Measurements from ENCODE around the gene CACNA1I. TPM values are rescaled to one million over a fixed set of nuclear protein-coding genes. Genes with fewer than 3 reads are reported as not detected.

Gene CACNA1I
- total RNA-seq, 4 donors from 2014 or later = under 0.01 to 0.15 TPM; not detected in 2

DNA sequence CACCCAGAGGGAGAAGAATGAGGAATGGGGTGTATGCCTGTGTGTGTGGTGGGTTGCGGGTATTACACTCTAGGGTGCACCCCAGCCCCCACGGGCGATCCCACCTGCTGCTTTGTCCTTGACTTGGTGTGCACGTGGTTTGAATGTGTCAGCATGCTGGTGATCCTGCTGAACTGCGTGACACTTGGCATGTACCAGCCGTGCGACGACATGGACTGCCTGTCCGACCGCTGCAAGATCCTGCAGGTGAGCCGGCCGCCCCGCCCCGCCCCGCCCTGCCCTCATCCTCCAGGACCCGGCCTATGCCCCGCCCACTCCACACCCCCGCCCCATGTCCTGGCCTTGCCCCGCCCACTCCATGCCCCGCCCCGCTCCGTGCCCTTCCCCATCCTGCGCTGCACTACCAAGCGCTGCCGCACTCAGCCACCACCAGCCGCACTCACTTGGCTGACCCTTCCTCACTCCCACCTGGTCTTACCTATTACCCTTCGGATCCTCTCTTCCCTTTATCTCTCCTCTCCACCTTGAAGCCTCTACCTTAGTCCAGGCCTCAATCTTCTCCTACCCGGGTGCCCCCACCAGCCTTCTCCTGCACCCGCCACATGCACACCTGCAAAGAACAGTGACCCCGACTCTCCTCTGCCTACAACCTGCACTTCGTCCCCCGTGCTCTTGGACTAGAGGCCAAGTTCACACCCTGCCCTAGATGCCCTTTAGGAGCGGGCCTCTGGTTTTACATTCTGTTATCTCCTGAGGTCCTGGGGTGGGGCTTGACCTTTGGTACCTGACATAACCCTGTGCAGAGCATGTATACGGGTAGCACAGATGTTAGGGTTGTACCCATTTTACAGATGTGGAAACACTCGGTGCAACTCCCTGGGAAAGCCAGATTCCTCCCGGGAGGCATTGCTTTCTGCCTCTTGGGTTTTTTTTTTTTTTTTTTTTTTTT is 27.7 kb downstream of the CACNA1I start:
- DNase-seq = no peak
- peaks cover 0 to 10% of the 10 kb centered on the region in 2 donors for H3K27me3 ChIP-seq
- no peaks in the 10 kb centered on the region for H3K4me1 ChIP-seq
- no peak for TF ChIP-seq CTCF (IDR thresholded peaks at IDR 0.05)
- no peak for TF ChIP-seq POLR2A (IDR thresholded peaks at IDR 0.05)
- no peaks in the 10 kb centered on the region for H3K36me3 ChIP-seq
- peaks cover 0 to 2% of the 10 kb centered on the region in 2 donors for H3K9me3 ChIP-seq
- no peak overlapping the region for H3K27ac ChIP-seq
- no peak overlapping the region for H3K4me3 ChIP-seq
- intact Hi-C loops (cut with DNase I; ENCODE audit: low total_unique reads) = no loop called here

DNA sequence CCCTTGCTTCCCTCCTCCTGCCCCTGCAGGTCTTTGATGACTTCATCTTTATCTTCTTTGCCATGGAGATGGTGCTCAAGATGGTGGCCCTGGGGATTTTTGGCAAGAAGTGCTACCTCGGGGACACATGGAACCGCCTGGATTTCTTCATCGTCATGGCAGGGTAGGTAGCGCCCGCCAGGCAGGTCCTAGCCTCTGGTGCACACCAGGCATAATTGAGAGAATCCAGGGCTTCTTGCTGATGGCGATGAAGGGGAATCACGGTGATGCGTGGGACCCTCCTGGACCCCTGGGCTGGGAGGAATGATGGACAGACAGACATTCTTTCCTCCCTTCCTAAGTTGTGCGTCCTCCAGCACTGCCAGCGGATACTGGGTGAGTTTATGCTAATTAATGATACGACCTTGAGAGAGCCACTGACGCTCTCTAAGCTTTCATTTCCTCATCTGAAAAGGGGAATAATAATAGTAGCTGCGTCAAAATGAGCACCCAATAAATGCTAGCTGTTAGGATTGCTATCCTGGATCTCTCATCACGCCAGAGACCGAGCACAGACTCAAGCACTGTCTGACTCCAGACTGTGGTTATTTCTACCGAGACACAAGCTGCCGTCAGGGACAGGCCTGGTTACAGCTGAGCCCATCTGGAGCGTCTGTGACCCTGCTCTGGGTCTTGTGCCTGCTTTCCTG is 30.1 kb downstream of the CACNA1I start:
- intact Hi-C loops (cut with DNase I; ENCODE audit: low total_unique reads) = no loop called here
- peaks cover 0 to 10% of the 10 kb centered on the region in 2 donors for H3K27me3 ChIP-seq
- no peak for DNase-seq

DNA sequence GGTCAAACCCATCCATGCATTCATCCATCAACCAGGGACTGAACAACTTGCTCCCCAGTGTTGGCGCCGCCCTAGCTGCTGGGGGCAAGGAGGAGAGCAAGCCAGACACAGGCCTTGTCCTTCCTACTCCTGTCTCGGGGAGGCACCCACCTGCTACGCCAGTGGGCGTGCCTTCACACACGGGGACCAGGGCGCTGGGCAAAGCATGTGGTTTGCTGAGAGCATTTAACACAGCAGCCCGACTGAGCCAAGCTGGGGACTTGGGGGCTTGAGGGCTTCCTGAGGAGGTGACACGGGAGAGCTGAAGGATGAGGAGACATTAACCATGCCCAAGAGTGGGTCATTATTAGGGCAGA is 30.6 kb downstream of the CACNA1I start:
- peaks cover 0 to 10% of the 10 kb centered on the region in 2 donors for H3K27me3 ChIP-seq
- H3K9me3 ChIP-seq = peaks cover 0 to 2% of the 10 kb centered on the region in 2 donors
- H3K4me3 ChIP-seq = no peak overlapping the region
- TF ChIP-seq POLR2A (IDR thresholded peaks at IDR 0.05) (no peak), CTCF (IDR thresholded peaks at IDR 0.05) (no peak)
- DNase-seq = no peak
- no peaks in the 10 kb centered on the region for H3K4me1 ChIP-seq
- intact Hi-C loops (cut with DNase I; ENCODE audit: low total_unique reads) = no loop called here
- no peak overlapping the region for H3K27ac ChIP-seq
- H3K36me3 ChIP-seq = no peaks in the 10 kb centered on the region

More for the DNA sequence above, 30.1 kb downstream of the CACNA1I start:
- peaks cover 0 to 2% of the 10 kb centered on the region in 2 donors for H3K9me3 ChIP-seq
- no peaks in the 10 kb centered on the region for H3K36me3 ChIP-seq
- no peak overlapping the region for H3K4me3 ChIP-seq
- no peak overlapping the region for H3K27ac ChIP-seq
- H3K4me1 ChIP-seq = no peaks in the 10 kb centered on the region
- no peak for TF ChIP-seq CTCF (IDR thresholded peaks at IDR 0.05)
- TF ChIP-seq POLR2A (IDR thresholded peaks at IDR 0.05) = no peak

- no peaks in the 10 kb centered on the region for H3K4me1 ChIP-seq
- DNase-seq = no peak
- H3K4me3 ChIP-seq = no peak overlapping the region
- no peaks in the 10 kb centered on the region for H3K36me3 ChIP-seq
- H3K9me3 ChIP-seq = peaks cover 0 to 2% of the 10 kb centered on the region in 2 donors
- H3K27ac ChIP-seq = no peak overlapping the region
- TF ChIP-seq CTCF (IDR thresholded peaks at IDR 0.05) (no peak), POLR2A (IDR thresholded peaks at IDR 0.05) (no peak)
- intact Hi-C loops (cut with DNase I; ENCODE audit: low total_unique reads) = no loop called here
- H3K27me3 ChIP-seq = peaks cover 0 to 4% of the 10 kb centered on the region in 2 donors
Measured at GRCh38 chr22:39603345-39603744, 32.8 kb downstream of the CACNA1I start.

DNA sequence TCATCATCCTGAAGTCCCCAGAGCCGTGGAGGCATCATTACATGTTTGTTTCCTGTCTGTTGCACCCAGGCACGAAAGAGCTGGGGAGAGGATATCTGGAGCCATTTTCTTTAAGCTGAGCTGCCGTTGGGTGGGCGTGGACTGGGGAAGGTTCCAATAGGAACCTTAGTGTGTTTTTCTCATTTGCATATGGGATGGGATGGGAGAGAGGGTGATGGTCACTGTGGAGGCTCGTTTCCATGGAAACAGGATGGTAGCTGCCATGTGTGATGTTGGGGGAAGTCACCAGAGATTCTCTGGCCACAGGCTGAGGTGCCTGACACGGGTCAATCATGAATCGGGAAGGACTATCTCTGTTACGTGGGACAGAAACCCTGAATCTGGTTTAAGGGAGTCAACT is 39.7 kb downstream of the CACNA1I start:
- Histone ChIP-seq H3K36me3 (no peaks in the 10 kb centered on the region), H3K27me3 (no peaks in the 10 kb centered on the region), H3K9me3 (no peaks in the 10 kb centered on the region), H3K4me3 (no peak overlapping the region), H3K27ac (no peak overlapping the region), H3K4me1 (no peaks in the 10 kb centered on the region)
- TF ChIP-seq CTCF (IDR thresholded peaks at IDR 0.05) (no peak), POLR2A (IDR thresholded peaks at IDR 0.05) (no peak)
- intact Hi-C loops (cut with DNase I; ENCODE audit: low total_unique reads) = no loop called here
- DNase-seq = no peak
